Neutrophil (primary cell): Measurements from ENCODE around the gene PTPRE.

Source experiments
- H3K27ac ChIP-seq: fragments of 200-600 bp; sonication (generic); 2 replicates; pipeline ENCODE4 v1.5.1; 2016; ENCODE audit warnings: mild to moderate bottlenecking, moderate library complexity
- H3K27me3 ChIP-seq: fragments of 200-600 bp; sonication (generic); 2 replicates; pipeline ENCODE4 v1.6.0; 2016; ENCODE audit warnings: mild to moderate bottlenecking
- H3K36me3 ChIP-seq: fragments of 200-600 bp; sonication (generic); 2 replicates; pipeline ENCODE4 v1.5.1; 2017
- H3K4me1 ChIP-seq, 2 experiments: fragments of 200-600 bp in 1 of 2; sonication (generic) in 1 of 2; 1 replicate in 1 of 2; 2 replicates in 1 of 2; pipeline versions ENCODE4 v1.5.1 to v1.6.1; 2013 to 2016; ENCODE audit warnings: low read depth in 1 of 2, low read length in 1 of 2, mild to moderate bottlenecking in 1 of 2, moderate library complexity in 1 of 2; ENCODE audit not compliant: control insufficient read depth in 1 of 2, insufficient read depth in 1 of 2
- H3K4me3 ChIP-seq, 2 experiments: fragments of 200-600 bp in 1 of 2; sonication (generic) in 1 of 2; 1 replicate in 1 of 2; 2 replicates in 1 of 2; pipeline ENCODE4 v1.5.1; 2013 to 2016; ENCODE audit warnings: low read depth in 1 of 2, low read length in 1 of 2, mild to moderate bottlenecking in 1 of 2, moderate library complexity in 1 of 2
- H3K9me3 ChIP-seq: fragments of 200-600 bp; sonication (generic); 2 replicates; pipeline ENCODE4 v1.5.1; 2016
- CTCF ChIP-seq: fragments of 200-600 bp; sonication (generic); IDR thresholded peaks from 2 replicates; pipeline ENCODE4 v1.5.1; 2016; ENCODE audit warnings: antibody characterized with exemption

PTPRE gene

GRCh38 chr10:127961071-127961470 is 54.2 kb downstream of the PTPRE start:
- Histone ChIP-seq H3K27ac (no peak overlapping the region), H3K4me3 (no peak overlapping the region), H3K4me1 (peaks cover 0 to 7% of the 10 kb centered on the region in 2 experiments), H3K9me3 (no peaks in the 10 kb centered on the region), H3K27me3 (no peaks in the 10 kb centered on the region), H3K36me3 (no peaks in the 10 kb centered on the region)
- TF ChIP-seq CTCF, result no peak

- TF ChIP-seq CTCF, result no peak
- Histone ChIP-seq H3K27me3 (no peaks in the 10 kb centered on the region), H3K27ac (no peak overlapping the region), H3K9me3 (no peaks in the 10 kb centered on the region), H3K36me3 (no peaks in the 10 kb centered on the region), H3K4me3 (no peak overlapping the region), H3K4me1 (peaks cover 0 to 7% of the 10 kb centered on the region in 2 experiments)
Measured at GRCh38 chr10:127962205-127962604, 55.3 kb downstream of the PTPRE start.

- Histone ChIP-seq H3K27me3 (no peaks in the 10 kb centered on the region), H3K36me3 (no peaks in the 10 kb centered on the region), H3K9me3 (no peaks in the 10 kb centered on the region), H3K4me1 (peaks cover 0 to 7% of the 10 kb centered on the region in 2 experiments), H3K27ac (no peak overlapping the region), H3K4me3 (no peak overlapping the region)
- no peak for TF ChIP-seq CTCF
Measured at GRCh38 chr10:127963136-127963535, 56.2 kb downstream of the PTPRE start.

- no peak overlapping the region for H3K4me3 ChIP-seq
- TF ChIP-seq CTCF, result no peak
- H3K27ac ChIP-seq, result no peak overlapping the region
- no peaks in the 10 kb centered on the region for H3K36me3 ChIP-seq
- H3K27me3 ChIP-seq, result no peaks in the 10 kb centered on the region
- H3K9me3 ChIP-seq, result no peaks in the 10 kb centered on the region
- peaks cover 0 to 7% of the 10 kb centered on the region in 2 experiments for H3K4me1 ChIP-seq
Measured at GRCh38 chr10:127964621-127965020, 57.7 kb downstream of the PTPRE start.

- Histone ChIP-seq H3K4me1 (peaks cover 1 to 2% of the 10 kb centered on the region in 2 experiments), H3K4me3 (no peak overlapping the region), H3K27ac (no peak overlapping the region), H3K9me3 (no peaks in the 10 kb centered on the region), H3K36me3 (no peaks in the 10 kb centered on the region), H3K27me3 (no peaks in the 10 kb centered on the region)
- TF ChIP-seq CTCF, result no peak
Measured at GRCh38 chr10:127966875-127967274, 60.0 kb downstream of the PTPRE start.

GRCh38 chr10:127968027-127968441 is 61.1 kb downstream of the PTPRE start:
- Histone ChIP-seq H3K27me3 (no peaks in the 10 kb centered on the region), H3K4me1 (peaks cover 3 to 6% of the 10 kb centered on the region in 2 experiments), H3K36me3 (no peaks in the 10 kb centered on the region), H3K27ac (no peak overlapping the region), H3K9me3 (no peaks in the 10 kb centered on the region), H3K4me3 (no peak overlapping the region)
- TF ChIP-seq CTCF, result no peak
